HCT116 (cell line): ENCODE data around the gene USP48. TPM values are rescaled to one million over a fixed set of nuclear protein-coding genes. Genes with fewer than 3 reads are reported as not detected.

ENCODE experiments used
- ATAC-seq: fragments of 200-7000 bp; cut with Tn5 transposase; 2 replicates; pipeline ENCODE4 v1.9.1; 2020; ENCODE audit warnings: mild to moderate bottlenecking, moderate library complexity
- BruUV-seq: library from RNA; stranded (reverse); fragments of 400-500 nt; replicated peaks from 2 replicates; lab custom pipeline; 2021; lab: Mats Ljungman, UMichigan
- CTCF ChIA-PET: fragments of 300-600 bp; sonication (Branson Sonifier 250); formaldehyde crosslinking; loops from one replicate; lab custom pipeline; 2021; ENCODE audit warnings: antibody characterized with exemption; lab: Charles Lee
- POLR2A ChIA-PET: fragments of 300-600, 350-600 bp; sonication (Branson Sonifier 250); formaldehyde crosslinking; loops from one replicate; lab custom pipeline; 2021; ENCODE audit warnings: antibody characterized with exemption; lab: Charles Lee
- RAD21 ChIA-PET, 2 experiments: fragments of 300-600 bp; sonication (Branson Sonifier 250); formaldehyde crosslinking; loops; one replicate each; lab custom pipeline; 2023; ENCODE audit warnings: low total read pairs in 2 of 2; ENCODE audit not compliant: uncharacterized antibody in 2 of 2, unreplicated experiment in 2 of 2, low non-redundant PET in 1 of 2; lab: Charles Lee
- DNase-seq: peaks from one replicate; pipeline ENCODE4 v3.0.0-alpha.2; 2010; ENCODE audit warnings: low read depth, low spot score
- H2AFZ ChIP-seq: fragments of 200-600 bp; shearing (Covaris generic), sonication (generic); 2 replicates; pipeline ENCODE4 v1.6.1; 2017; ENCODE audit warnings: low read depth, mixed run types, mixed read lengths, antibody characterized with exemption, low read length; ENCODE audit not compliant: poor library complexity, severe bottlenecking
- H3K27ac ChIP-seq: 2 replicates; pipeline ENCODE4 v1.5.1; 2012; ENCODE audit warnings: low read depth, low read length
- H3K27me3 ChIP-seq: fragments of 200-600 bp; sonication (generic); 2 replicates; pipeline ENCODE4 v1.6.1; 2016; ENCODE audit warnings: mixed run types, low read length, mixed read lengths; ENCODE audit not compliant: insufficient read depth
- H3K36me3 ChIP-seq, 2 experiments: fragments of 200-500 bp in 1 of 2; fragments of 200-600 bp in 1 of 2; sonication (Bioruptor generic) in 1 of 2; sonication (generic) in 1 of 2; 2 replicates each; pipeline versions ENCODE4 v1.5.1 to v1.6.1; 2014 to 2016; ENCODE audit warnings: low read length in 2 of 2, inconsistent platforms in 1 of 2, mixed read lengths in 1 of 2, mixed run types in 1 of 2; ENCODE audit not compliant: insufficient read depth in 2 of 2, control insufficient read depth in 1 of 2
- H3K4me1 ChIP-seq, 2 experiments: fragments of 200-600 bp in 1 of 2; sonication (generic) in 1 of 2; 2 replicates each; pipeline versions ENCODE4 v1.5.1 to v1.6.1; 2012 to 2017; ENCODE audit warnings: low read length in 2 of 2, inconsistent platforms in 1 of 2, mild to moderate bottlenecking in 1 of 2, mixed read lengths in 1 of 2, mixed run types in 1 of 2, moderate library complexity in 1 of 2; ENCODE audit not compliant: insufficient read depth in 2 of 2, control insufficient read depth in 1 of 2
- H3K4me2 ChIP-seq: fragments of 200-600 bp; sonication (generic); 2 replicates; pipeline ENCODE4 v1.6.1; 2017; ENCODE audit warnings: mixed run types, low read length, mixed read lengths
- H3K4me3 ChIP-seq, 2 experiments: fragments of 200-600 bp in 1 of 2; sonication (generic) in 1 of 2; replicated peaks in 1 of 2; 2 replicates each; pipeline ENCODE4 v1.5.1; 2011 to 2016; ENCODE audit warnings: low read length in 2 of 2, control low read depth in 1 of 2, low read depth in 1 of 2, mild to moderate bottlenecking in 1 of 2, mixed read lengths in 1 of 2, mixed run types in 1 of 2
- H3K79me2 ChIP-seq: fragments of 200-600 bp; sonication (generic); 2 replicates; pipeline ENCODE4 v1.6.1; 2017; ENCODE audit warnings: mild to moderate bottlenecking, mixed run types, low read length, moderate library complexity, mixed read lengths; ENCODE audit not compliant: insufficient read depth
- H3K9ac ChIP-seq: fragments of 200-600 bp; sonication (generic); 2 replicates; pipeline ENCODE4 v1.6.1; 2016; ENCODE audit warnings: low read length, mixed read lengths
- H3K9me2 ChIP-seq: fragments of 200-600 bp; sonication (generic), shearing (Covaris generic); 2 replicates; pipeline ENCODE4 v1.6.1; 2017; ENCODE audit warnings: mixed run types, mild to moderate bottlenecking, moderate library complexity; ENCODE audit not compliant: insufficient read depth
- H3K9me3 ChIP-seq, 2 experiments: fragments of 200-500 bp in 1 of 2; fragments of 200-600 bp in 1 of 2; sonication (Bioruptor generic) in 1 of 2; sonication (generic) in 1 of 2; 2 replicates each; pipeline ENCODE4 v1.6.1; 2014 to 2017; ENCODE audit warnings: low read length in 2 of 2, mixed read lengths in 2 of 2, inconsistent platforms in 1 of 2, low read depth in 1 of 2, mild to moderate bottlenecking in 1 of 2, mixed run types in 1 of 2, moderate library complexity in 1 of 2; ENCODE audit not compliant: control insufficient read depth in 1 of 2, insufficient read depth in 1 of 2
- H4K20me1 ChIP-seq: fragments of 200-600 bp; sonication (generic), shearing (Covaris generic); 2 replicates; pipeline ENCODE4 v1.6.1; 2017; ENCODE audit warnings: mixed run types, mild to moderate bottlenecking, moderate library complexity; ENCODE audit not compliant: insufficient read depth
- CBX3 ChIP-seq: IDR thresholded peaks from 2 replicates; pipeline ENCODE4 v1.6.1; 2012; ENCODE audit warnings: low read depth
- CEBPB ChIP-seq: IDR thresholded peaks from 2 replicates; pipeline ENCODE4 v1.6.1; 2012; ENCODE audit warnings: low read depth
- CTCF ChIP-seq, 3 experiments: fragments of 200-600 bp in 1 of 3; sonication (generic) in 1 of 3; IDR thresholded peaks in 2 of 3; conservative IDR thresholded peaks in 1 of 3; 2 replicates each; pipeline ENCODE4 v1.5.1; 2012 to 2017; ENCODE audit warnings: low read depth in 2 of 3, low read length in 2 of 3, antibody characterized with exemption in 1 of 3, borderline replicate concordance in 1 of 3, control low read depth in 1 of 3, mild to moderate bottlenecking in 1 of 3, mixed read lengths in 1 of 3, mixed run types in 1 of 3, moderate library complexity in 1 of 3; ENCODE audit not compliant: insufficient read depth in 1 of 3
- EZH2 ChIP-seq: fragments of 200-600 bp; sonication (generic); IDR thresholded peaks from 2 replicates; pipeline ENCODE4 v1.6.1; 2017; ENCODE audit warnings: antibody characterized with exemption, mixed run types
- JUND ChIP-seq: IDR thresholded peaks from 2 replicates; pipeline ENCODE4 v1.6.1; 2012
- MAX ChIP-seq: IDR thresholded peaks from 2 replicates; pipeline ENCODE4 v1.6.1; 2012
- POLR2A ChIP-seq: IDR thresholded peaks from 2 replicates; pipeline ENCODE4 v1.7.0; 2011; ENCODE audit warnings: borderline replicate concordance; ENCODE audit not compliant: insufficient read depth, insufficient read length; ENCODE audit errors: extremely low read depth
- POLR2AphosphoS5 ChIP-seq: IDR thresholded peaks from 2 replicates; pipeline ENCODE4 v1.6.1; 2011; ENCODE audit warnings: mild to moderate bottlenecking, low read depth, low read length, moderate library complexity
- RAD21 ChIP-seq: IDR thresholded peaks from 2 replicates; pipeline ENCODE4 v1.6.1; 2012; ENCODE audit warnings: low read depth, mild to moderate bottlenecking
- REST ChIP-seq: IDR thresholded peaks from 2 replicates; pipeline ENCODE4 v1.6.1; 2012; ENCODE audit warnings: low read depth
- SIN3A ChIP-seq: IDR thresholded peaks from 2 replicates; pipeline ENCODE4 v1.6.1; 2012; ENCODE audit warnings: low read depth
- SRF ChIP-seq: IDR thresholded peaks from 2 replicates; pipeline ENCODE4 v1.6.1; 2012; ENCODE audit warnings: low read depth
- YY1 ChIP-seq: IDR thresholded peaks from 2 replicates; pipeline ENCODE4 v1.6.1; 2011; ENCODE audit warnings: low read length, low read depth, moderate library complexity, mild to moderate bottlenecking; ENCODE audit not compliant: insufficient replicate concordance; ENCODE audit errors: extremely low read depth
- ZBTB33 ChIP-seq: IDR thresholded peaks from 2 replicates; pipeline ENCODE4 v1.6.1; 2011; ENCODE audit warnings: mild to moderate bottlenecking, low read length, moderate library complexity; ENCODE audit not compliant: insufficient replicate concordance; ENCODE audit errors: extremely low read depth
- intact Hi-C: fragments of 100-400 bp; cut with micrococcal nuclease; formaldehyde crosslinking; loops from 2 replicates; pipeline ENCODE4 v1.10.0; 2022
- total RNA-seq: library from RNA; stranded (reverse); gene quantifications from one replicate; pipeline ENCODE4 v1.2.1, GENCODE V29; 2021; ENCODE audit not compliant: unreplicated experiment

The USP48 gene
- total RNA-seq, 1 experiment from 2014 or later, result 54.8 TPM

- TF ChIP-seq YY1, result no peak
- TF ChIP-seq CTCF (IDR thresholded peaks at IDR 0.05 in 2 of 3, conservative IDR thresholded peaks at IDR 0.05 in 1 of 3; ENCODE audit: borderline replicate concordance in 1 of 3, insufficient read depth in 1 of 3, low read depth in 2 of 3, low read length in 2 of 3), result no peak
- no peak for TF ChIP-seq ZBTB33
Observed at GRCh38 chr1:21732664-21733063, 50.3 kb downstream of the USP48 start (continued).

- ChIA-PET POLR2A (no interaction called here), RAD21 (no interaction called here)
- no peak for ATAC-seq
- TF ChIP-seq JUND (no peak), POLR2A (no peak), SRF (no peak), REST (no peak), CBX3 (no peak), MAX (no peak), CEBPB (no peak), SIN3A (no peak), POLR2AphosphoS5 (no peak), YY1 (no peak), ZBTB33 (no peak), EZH2 (no peak), RAD21 (no peak)
Observed at GRCh38 chr1:21725748-21726392, 57.1 kb downstream of the USP48 start.

More at GRCh38 chr1:21725748-21726392, 57.1 kb downstream of the USP48 start:
- H3K4me2 ChIP-seq, result no peak overlapping the region
- intact Hi-C loops, result no loop called here
- BruUV-seq, result no TSS peak
- no peaks in the 10 kb centered on the region for H3K9me2 ChIP-seq
- no peaks in the 10 kb centered on the region for H3K4me1 ChIP-seq
- no peak overlapping the region for H3K27ac ChIP-seq
- peaks cover 3 to 12% of the 10 kb centered on the region in 2 experiments; a peak in 3 of 4 replicates for H3K36me3 ChIP-seq
- H3K9me3 ChIP-seq, result no peaks in the 10 kb centered on the region
- DNase-seq, result no peak
- H3K79me2 ChIP-seq, result no peaks in the 10 kb centered on the region
- H3K27me3 ChIP-seq, result no peaks in the 10 kb centered on the region
- H3K4me3 ChIP-seq, result no peak overlapping the region
- 0 out of 2 replicates have a peak, but pooled peaks cover 4% of the 10 kb centered on the region for H4K20me1 ChIP-seq
- no peak overlapping the region for H3K9ac ChIP-seq
- CTCF ChIA-PET, result no interaction called here
- H2AFZ ChIP-seq, result no peak overlapping the region
